ENCODE results near the gene EXOC3. TPM values are rescaled to one million over a fixed set of nuclear protein-coding genes. Genes with fewer than 3 reads are reported as not detected.

EXOC3 gene
- total and polyA plus RNA-seq, 2 of the 8 experiments (the other 6 are each of a cell fraction or from before 2014, with no cell fraction given), result 14.4 to 30.0 TPM

- TF ChIP-seq CHD7 (IDR thresholded peaks at IDR 0.05; ENCODE audit: insufficient replicate concordance, low read length), result no peak
Observed at GRCh38 chr5:454936-455335, 12.0 kb downstream of the EXOC3 start (continued).
